SK-N-DZ (cell line): ENCODE measurements around the gene KCTD1.
"Not testable (repeated sequence)": the region's sequence is repeated elsewhere in the genome, so short reads cannot be mapped to it uniquely, and the experiment has no call there.

ENCODE experiments used
- DNase-seq: peaks from one replicate; pipeline ENCODE4 v3.0.0-alpha.2; 2015; ENCODE audit warnings: low spot score

Gene KCTD1

DNA sequence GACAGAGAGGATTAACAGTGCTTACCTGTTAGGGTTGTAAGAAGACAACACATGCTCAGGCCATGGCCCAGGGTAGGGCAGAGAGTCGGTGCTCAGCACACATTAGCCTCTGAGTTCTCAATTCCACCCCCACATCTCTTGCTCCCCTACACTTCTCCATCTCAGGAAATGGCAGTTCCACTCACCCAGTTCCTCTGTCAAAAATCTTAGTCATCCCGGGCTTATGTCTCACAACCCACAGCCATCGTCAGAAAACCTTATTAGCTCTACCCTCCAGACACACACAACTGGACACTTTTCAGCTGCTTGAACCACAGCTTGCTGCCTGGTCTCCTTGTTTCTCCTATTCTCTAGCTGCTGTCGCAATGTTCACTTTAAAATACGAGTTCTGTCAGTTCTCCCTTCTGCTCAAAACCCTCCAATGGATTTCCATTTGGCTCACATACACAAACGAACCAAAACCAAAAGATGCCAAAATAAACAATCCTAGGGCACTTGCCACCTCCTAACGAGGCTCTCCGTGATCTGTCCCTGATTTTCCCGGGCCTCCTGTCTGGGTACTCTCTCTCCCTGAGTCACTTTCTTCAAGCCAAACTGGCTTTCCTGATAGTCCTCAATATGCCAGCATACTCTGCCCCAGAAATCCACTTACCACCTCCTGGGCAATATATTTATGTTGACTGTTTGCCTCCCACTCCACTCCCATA is 89.7 kb downstream of the KCTD1 start:
- no peak for DNase-seq

DNA sequence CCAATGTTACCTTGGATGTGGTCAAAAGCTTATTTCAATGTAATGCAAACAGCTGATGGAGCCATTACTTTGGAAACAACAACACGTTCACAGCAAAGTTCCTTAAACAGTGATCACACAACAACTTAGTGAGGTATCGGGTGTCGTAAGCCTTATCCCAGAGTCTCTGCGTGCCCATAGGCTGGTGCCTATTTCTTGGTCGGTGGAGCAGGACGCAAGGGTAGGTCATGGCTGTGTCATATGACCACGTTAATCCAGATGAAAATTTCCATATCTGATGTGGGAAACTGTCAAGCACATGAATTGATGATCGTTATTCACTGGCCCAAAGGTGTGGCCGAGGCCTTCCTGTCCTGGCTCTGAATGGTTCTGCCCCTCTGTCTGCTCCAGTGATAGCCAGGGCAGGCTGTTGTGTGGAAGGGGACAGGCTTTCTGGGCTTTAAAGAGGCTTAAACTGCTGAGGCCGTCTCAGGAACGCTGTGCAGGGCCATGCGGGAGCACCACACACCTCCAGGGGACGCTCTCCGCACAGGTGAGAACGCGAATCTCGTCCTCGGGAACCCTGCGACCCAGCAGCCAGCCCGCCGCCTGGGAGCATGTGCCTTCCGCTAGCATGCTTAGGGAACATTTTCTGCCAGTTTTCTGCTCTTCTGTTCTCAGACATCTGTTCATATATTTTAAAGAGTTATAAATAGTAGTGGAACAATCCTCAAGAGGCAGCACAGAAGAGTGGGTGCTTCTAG is 90.6 kb downstream of the KCTD1 start:
- DNase-seq: no peak

DNA sequence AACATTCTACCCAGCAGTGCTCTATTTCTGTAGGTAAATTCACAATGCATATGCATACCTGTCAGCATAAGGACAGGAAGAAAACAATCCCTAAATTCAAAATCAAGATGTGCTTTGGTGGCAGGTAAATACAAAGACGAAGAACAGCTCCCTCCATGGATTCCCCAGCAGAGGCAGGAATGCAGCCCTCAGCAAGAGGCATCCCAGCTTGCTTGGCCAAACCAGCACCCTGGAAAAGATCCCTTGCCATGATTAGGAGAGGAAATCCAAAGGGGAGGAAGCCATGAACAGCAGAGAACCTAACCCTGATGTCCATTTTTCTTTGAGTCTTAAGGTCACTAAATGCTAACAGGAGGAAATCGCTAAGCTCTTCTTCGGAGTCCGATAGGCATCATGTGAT is 91.2 kb downstream of the KCTD1 start:
- DNase-seq: no peak

DNA sequence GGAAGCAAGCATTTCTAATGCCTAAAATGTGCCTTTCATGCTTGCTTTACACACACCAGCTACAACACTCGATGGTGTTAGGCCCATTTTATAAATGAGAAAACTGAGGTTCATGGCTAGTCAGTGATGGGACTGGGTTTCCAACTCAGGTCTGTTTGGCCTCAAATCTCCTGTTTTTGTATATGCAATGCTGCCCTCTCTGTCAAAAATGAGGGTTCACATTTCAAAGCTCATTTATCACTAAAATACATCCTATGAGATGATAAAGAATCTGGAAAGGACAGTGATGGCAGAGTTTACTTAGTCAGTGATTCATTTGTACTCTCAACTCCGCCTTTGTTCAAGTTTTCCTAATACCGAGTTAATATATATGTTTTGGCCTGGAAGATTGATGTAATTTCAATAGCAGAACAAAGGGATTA is 92.3 kb downstream of the KCTD1 start:
- no peak for DNase-seq

DNA sequence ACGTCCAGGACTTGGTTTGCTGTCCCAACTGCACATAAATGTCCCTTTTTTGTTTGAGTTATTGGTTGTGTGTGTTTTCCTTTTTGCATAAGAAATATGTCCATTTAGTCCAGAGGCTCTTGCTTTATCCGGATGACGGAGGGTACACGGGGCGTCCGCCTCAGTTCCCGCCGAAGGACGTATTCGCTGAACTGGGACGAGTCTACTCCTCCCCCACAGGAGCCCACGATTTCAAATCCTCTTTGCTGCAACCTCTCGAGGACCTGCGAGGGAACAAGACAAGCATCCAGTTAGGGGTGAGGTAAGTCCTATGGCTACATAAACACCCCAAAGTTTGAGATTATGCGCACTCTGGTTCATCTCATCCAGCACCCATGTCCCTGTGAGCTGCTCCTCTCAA is 92.7 kb downstream of the KCTD1 start:
- no peak for DNase-seq

DNA sequence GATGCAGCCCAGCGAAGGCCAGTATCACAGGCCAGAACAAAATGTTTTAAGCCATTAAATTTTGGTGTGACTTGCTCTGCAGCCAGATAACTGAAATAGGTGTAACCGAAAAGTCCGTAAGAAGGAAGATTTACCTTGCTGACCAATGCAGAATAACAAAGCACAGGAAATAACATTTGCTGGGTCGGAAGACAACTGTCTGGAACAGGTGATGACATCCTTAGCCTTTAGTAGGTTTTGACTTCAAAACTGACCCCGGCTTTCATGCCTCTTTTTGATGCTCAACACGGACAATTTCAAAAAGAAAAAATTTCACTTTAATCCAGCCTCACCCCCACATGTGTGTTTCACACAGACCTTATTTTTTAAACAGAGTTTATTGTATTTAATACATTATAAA is 93.7 kb downstream of the KCTD1 start:
- DNase-seq: no peak

DNA sequence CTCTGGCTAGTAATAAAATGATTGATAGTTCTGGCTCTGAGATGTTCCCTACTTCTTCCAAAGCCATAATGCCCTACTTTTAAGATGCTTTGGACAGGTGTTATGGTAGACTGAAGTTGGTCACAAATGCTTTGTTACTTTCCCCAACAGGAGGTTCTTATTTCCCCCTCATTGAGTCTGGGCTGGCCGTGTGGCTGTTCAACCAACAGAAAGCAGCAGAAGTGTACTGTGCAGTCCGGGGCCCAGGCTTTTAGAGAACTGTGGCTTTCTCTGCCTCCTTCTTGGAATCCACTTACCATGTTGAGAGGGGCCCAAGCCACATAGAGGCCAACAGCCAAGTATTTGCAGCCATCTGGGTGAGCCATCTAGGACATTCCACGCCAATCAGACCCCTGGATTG is 94.2 kb downstream of the KCTD1 start:
- no peak for DNase-seq

DNA sequence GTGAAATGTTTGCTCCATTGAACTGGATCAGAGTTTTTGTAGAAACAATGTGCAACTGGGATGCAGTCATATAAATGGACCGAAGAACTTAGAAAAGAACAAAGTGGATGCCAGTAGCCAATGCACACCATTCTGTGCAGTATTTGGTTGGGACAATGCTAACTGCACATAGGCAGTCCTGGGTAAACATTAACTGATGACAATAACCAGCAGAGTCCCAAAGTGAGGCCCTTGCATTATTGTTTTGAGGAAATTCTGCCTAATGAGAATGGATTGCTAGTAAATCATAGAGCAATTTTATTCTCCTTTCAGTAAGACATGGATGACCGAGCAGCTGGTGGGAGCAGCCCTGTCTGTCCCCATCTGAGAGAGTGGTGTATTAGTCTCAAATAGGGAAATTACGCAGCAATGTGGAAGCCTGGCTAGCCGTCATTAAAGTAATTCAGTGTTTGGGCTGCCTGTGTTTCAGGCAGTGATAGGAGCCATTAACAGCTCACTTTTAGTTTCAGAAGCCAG is 94.9 kb downstream of the KCTD1 start:
- peak; percentile 79 for DNase-seq

DNA sequence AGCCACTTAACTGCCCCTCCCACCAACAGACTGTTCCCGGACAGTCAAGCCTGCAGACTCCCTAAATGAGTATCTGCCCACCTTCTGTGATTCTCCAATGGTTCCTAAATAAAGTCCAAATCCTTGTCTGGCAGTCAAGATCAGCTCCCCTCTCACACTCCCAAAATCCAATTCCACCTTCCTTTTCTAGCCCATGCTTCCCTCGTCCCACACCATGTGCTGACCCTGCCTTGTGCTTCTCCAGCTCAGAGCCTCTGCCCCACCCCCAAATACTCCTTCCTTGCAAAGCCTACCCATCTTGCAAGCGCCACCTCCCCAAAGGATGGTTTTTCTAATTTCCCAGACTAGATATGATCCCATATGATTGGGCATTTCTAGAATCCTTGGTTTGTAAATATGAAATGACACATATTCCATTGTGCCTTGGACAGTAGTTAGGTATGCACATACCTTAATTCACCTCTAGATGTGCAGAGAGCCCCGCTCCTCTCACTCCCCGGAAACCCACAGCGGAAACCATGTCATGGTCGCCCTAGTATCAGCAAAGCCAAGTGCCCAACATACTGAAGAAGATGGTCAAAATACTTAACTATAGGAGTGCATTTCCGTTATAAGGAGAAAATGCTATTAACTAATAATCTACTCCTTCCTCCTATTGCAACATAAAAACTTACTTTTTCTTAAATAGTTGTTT is 97.2 kb downstream of the KCTD1 start:
- no peak for DNase-seq

DNA sequence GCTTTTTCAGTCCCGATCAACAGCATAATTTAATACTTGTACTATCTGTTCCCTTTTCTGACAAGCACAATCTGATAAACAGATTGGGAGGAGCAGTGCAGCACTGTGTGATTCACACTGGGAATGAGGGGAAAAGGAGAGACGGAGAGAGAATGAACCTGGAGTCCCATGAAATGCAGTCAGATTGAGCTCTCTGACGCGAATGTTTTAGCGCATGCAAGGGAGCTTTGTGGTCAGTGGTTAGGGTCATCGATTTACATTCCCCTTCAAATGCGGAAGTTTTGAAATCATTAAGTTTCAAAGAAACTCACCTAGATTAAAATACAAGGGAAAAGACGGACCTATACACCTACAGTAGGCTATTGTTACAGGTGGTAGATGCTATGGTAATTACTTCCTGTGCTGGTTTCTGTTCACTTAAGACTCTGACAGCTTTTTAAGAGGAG is 99.6 kb downstream of the KCTD1 start:
- peak; percentile 24 for DNase-seq

DNA sequence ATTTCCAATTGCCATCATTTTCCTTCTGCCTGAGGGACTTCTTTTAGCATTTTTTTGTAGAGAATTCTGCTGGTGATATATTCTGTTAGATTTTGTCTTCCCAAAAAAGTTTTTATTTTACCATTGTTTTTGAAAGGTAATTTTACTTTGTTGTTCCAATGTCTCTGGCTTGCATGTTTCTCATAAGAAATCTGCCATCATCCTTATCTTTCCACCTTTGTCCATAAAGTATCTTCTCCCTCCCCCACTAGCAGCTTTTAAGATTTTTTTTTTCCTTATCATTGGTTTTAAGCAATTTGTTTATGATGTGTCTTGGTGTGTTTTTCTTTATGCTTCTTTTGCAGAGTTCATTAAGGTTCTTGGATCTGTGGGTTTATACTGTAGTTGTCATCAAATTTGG is 104.5 kb downstream of the KCTD1 start:
- DNase-seq: no peak

DNA sequence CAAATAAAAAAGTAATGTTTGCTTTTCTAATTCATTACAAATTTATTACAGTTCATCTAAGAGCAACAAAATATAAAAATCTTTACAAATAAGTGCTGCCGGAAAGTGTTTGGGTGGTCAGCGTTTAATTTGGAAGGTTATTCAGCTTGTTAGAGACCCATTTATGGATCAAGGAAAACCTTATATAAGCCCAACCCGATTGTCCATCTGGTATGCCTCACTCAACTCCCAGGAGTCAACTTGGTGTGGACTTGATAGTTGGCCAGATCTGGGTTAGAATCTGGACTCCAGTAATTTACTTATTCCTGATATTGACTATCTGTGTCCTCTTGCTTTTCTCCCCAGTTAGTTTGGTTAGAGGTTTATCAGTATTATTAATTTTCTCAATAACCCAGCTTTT is 106.2 kb downstream of the KCTD1 start:
- DNase-seq: no peak

DNA sequence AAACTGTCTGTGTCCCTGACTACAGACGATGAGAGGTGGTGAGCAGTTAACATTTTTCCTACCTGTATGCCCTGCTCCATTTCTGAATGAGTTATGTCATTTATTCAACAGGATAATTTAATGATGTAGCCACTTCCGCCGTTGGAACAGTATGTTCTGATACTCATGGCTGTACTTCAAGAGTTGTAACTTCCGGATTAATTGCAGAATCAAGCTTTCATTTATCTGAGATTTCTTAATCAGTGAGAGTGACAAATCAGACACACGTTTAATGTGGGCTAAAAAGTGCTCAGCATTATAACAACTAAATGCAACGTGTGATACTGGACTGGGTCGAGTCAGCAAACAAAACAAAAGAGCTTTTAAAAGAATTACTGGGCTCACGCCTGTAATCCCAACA is 107.7 kb downstream of the KCTD1 start:
- DNase-seq: no peak

DNA sequence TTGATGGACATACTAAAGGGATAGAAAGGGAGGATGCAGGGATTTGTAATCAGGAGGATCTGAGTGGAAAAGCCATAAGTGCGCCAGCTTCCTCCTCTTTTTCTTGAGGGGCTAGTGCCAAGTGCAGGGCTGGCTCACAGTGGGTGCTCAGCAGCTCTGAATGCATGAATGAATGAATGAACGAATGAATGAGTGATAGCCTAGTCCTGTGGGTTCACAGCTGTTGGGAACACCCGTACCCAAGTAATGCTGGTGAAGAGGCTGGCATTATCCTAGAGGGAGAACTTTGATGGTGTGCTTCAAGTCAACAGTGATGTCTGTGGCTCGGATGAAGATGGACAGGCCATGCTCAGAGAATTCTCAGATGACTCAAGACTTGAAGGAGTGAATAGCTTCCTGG is 108.8 kb downstream of the KCTD1 start:
- DNase-seq: no peak

DNA sequence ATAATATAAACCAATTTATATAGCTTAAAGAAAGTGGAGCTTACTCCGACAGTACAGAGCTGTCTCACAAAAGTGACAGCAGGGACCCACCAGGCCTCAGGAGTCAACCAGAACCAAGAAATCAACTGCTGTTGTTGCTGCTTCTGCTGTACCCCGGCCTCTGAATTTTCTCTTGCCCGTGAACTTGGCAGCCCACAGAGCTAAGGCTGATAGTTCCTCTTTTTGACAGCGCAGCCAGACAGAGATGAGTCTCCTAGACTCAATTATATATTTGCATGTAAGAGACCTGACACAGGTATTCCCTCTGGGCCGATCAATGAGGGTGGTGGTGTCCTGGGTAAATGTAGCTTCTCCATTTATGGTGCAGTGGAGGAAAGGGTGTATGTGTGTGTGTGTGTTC is 109.4 kb downstream of the KCTD1 start:
- DNase-seq: no peak

DNA sequence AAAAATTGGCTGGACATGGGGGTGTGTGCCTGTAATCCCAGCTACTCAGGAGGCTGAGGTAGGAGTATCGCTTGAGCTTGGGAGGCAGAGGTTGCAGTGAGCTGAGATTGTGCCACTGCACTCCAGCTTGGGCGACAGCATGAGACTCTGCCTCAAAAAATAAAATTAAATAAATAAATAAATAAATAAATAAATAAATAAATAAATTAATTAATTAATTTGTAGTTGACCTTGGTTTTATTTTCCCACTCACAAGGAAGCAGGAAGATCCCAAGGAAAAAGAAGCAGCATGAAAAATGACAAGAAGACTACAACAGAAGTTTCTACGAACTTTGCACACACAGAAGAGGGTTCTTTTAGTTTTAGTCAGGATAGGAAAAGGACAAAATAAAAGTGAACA is 110.7 kb downstream of the KCTD1 start:
- not testable (repeated sequence) for DNase-seq

DNA sequence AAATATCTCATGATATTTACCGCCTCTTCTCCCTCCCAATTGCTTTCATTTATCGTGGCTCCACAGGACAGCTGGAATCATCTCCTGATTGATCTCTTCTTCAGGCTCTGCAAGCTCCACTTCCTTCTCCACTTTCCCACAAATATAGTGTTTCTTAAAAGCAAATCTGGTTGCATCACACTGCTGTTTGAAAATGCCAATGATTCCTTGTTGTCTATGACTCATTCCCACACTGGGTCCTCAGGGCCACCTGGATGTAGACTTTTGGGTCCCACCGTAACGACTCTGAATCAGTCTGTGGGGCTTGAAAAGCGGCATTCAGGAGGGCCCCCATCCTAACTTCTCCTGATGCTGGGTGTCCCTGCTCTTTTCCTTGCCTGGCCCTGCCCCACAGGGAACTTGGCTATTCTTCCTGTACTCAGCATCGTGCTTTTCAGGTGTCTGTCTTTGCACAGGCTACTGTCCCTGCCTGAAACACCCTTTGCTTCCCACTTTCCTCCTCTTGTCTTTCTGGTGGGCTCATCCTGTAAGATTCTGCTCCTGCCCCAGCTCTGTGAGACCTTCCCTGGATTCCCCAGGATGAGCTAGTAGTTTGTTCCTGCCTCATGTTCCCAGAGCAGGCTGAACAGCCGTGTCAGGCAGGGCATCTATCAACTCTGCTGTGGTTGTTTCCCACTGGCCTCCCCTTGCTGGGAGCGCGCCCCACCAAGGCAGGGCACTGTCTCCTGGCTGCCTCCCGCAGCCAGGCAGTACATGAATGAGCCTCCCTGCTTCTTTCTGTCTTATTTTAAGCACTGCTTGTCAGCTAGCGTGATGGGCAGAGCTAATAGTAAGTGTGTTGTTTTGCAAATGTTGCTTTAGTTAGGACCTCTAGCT is 111.9 kb downstream of the KCTD1 start:
- DNase-seq: no peak

DNA sequence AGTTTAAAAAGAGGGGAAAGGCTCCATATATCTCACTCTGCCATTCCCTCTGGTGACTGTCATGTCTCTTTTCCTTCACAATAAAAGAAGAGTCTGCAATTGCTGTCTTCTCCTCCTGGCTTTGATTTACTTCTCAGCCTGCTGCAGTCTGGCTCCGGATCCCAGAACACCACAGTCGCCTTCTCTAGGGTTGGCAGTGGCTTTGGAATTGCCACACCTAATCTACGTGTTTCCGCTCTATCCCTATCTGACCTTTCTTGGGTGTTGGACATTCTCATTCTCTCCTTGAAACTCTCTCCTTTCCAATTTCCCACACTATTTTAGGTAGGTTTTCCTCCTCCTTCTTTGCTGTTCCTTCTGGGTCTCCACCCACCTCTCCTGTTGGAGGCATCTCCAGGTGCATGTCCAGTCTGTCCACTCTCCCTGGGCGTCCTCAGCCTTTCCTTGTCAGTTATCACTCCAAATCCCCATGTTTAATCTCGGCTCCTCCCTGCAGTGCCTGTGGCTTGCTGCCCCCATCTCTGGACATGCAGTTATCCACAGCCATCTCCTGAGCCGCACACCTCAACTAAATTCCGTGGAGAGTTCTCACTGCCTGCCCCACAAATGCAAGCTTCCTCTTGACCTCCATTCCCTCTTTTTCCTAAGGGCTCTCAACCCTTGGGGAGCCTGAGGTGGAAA is 112.8 kb downstream of the KCTD1 start:
- no peak for DNase-seq

DNA sequence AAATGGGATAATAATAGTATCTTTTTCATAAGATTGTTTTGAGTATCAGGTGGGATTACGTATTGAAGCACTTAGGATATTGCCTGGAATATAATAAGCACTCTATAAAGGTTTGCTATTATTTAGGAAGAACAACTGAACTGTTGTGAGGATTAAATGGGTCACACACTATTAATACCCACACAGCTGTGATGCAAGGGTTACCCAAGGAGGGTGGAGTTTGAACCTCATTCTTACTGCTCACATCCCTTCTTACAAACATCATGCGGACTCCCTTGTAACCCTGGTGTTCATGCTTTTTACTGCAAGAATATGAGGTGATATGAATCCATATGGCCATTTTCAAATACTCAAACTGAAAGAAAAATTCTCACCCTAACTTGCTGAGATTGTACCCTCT is 113.5 kb downstream of the KCTD1 start:
- DNase-seq: no peak

DNA sequence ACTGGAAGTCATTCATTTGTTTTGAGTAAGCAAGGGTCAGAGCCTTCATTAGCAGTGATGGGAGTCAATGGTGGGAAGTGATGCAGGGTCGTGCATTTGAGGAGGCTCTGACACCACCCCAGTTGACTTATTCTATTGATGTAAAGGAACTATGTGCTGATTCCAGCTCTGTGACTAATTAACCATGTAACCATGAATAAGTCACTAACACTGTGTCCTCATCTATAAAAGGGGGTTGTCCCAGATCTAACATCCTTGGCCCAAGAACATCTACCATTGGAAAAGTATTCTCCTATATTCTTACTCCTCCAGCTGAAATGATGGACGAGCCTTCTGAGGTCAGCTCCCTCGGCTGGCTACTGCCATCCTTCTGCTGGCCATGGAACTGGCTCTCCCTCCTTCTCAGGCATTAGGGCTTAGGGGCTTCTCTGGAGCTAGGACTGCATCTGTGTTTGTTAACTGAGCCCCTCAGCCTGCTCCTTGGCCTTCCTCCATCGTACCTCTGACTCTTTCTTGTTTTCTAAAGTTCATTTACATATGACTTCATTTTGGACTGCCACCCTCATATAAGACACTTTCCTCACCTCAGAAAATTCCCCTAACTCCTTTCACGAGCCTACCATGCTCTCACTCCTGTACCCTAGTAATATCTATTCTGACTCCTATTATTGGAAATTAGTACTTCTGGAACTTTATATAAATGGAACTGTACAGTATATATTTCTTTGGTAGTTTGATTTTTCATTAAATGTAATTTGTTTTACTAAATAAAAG is 115.5 kb downstream of the KCTD1 start:
- DNase-seq: no peak
